Liver (tissue), 3 donors: ENCODE results near the gene ARHGAP8.

Experiments used
- RAD21 ChIP-seq, 2 donors: IDR thresholded peaks; 2 replicates each; pipeline ENCODE4 v1.6.1; 2016; ENCODE audit warnings: antibody characterized with exemption in 2 of 2, mild to moderate bottlenecking in 2 of 2
- RXRA ChIP-seq, 2 donors: IDR thresholded peaks; 2 replicates each; pipeline ENCODE4 v1.6.1; 2017 to 2018; ENCODE audit warnings: antibody characterized with exemption in 2 of 2, mild to moderate bottlenecking in 1 of 2
- TAF1 ChIP-seq: conservative IDR thresholded peaks from 2 replicates; pipeline ENCODE4 v1.6.1; 2016; ENCODE audit warnings: antibody characterized with exemption, mild to moderate bottlenecking
- YY1 ChIP-seq: IDR thresholded peaks from 2 replicates; pipeline ENCODE4 v1.6.1; 2016; ENCODE audit warnings: antibody characterized with exemption, mild to moderate bottlenecking
- TF ChIP-seq, protein P1 (sequence below): fragments of 150-350 bp; IDR thresholded peaks from 2 replicates; pipeline ENCODE4 v1.5.1; 2017; ENCODE audit warnings: improper control_type of control experiment, low read depth, low read length; ENCODE audit not compliant: missing input control
- TF ChIP-seq, protein P2 (sequence below): IDR thresholded peaks from 2 replicates; pipeline ENCODE4 v1.6.1; 2016; ENCODE audit warnings: antibody characterized with exemption
- TF ChIP-seq, protein P3 (sequence below): IDR thresholded peaks from 2 replicates; pipeline ENCODE4 v1.6.1; 2016; ENCODE audit warnings: antibody characterized with exemption
- donor health status: healthy.
- donor health status: healthy.

DNA sequence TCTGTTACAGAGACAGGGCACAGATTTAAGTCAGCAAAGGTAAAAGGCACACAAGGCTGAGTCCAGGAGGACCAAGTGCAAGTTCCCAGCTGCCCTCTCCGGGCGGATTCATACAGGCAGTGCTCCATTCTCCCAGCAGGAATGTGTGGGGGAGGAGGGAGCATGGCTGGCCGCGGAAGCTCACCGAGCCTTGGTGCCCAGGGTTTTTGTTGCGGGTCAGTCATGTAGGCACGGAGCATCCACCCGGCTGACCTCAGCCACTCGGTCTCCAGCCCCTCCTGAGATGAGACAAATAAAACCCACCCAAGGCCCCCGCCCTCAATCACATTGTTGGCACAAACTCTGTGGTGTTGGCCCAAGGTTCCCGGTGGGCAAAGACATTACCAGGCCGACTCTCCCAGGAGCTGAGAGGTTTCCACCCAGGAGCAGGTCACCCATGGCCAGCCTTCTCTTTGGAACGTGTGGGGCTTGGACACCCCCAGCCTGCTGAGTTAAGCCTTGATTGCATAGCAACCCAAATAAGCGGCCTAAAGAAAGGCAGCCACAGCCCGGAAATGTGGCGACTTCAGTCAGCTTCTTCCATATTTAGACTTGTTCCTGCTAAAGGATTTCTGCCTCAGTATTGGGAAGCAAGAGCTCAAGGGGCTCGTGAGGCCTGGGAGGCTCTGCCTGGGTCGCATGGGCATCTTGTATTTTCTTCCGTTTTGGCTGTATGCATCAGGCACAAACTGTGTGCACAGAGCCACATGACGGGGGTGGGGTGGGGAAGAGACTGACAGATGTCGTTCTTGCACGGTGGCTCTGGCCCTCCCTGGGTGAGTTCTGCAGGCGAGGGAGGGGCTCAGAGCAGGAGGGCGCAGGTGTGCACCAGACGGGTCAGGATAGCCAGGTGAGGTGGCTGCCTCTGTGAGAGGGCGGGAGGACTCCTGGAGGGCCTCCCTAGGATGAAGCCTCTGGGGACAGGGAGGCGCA is 63.0 kb downstream of the ARHGAP8 start:
- TF ChIP-seq, protein P1, sequence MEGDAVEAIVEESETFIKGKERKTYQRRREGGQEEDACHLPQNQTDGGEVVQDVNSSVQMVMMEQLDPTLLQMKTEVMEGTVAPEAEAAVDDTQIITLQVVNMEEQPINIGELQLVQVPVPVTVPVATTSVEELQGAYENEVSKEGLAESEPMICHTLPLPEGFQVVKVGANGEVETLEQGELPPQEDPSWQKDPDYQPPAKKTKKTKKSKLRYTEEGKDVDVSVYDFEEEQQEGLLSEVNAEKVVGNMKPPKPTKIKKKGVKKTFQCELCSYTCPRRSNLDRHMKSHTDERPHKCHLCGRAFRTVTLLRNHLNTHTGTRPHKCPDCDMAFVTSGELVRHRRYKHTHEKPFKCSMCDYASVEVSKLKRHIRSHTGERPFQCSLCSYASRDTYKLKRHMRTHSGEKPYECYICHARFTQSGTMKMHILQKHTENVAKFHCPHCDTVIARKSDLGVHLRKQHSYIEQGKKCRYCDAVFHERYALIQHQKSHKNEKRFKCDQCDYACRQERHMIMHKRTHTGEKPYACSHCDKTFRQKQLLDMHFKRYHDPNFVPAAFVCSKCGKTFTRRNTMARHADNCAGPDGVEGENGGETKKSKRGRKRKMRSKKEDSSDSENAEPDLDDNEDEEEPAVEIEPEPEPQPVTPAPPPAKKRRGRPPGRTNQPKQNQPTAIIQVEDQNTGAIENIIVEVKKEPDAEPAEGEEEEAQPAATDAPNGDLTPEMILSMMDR = no peak
- TF ChIP-seq RXRA (IDR thresholded peaks at IDR 0.05) = no peak
- no peak for TF ChIP-seq RAD21 (IDR thresholded peaks at IDR 0.05)
- TF ChIP-seq, protein P2, sequence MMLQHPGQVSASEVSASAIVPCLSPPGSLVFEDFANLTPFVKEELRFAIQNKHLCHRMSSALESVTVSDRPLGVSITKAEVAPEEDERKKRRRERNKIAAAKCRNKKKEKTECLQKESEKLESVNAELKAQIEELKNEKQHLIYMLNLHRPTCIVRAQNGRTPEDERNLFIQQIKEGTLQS = no peak
- TF ChIP-seq, protein P3, sequence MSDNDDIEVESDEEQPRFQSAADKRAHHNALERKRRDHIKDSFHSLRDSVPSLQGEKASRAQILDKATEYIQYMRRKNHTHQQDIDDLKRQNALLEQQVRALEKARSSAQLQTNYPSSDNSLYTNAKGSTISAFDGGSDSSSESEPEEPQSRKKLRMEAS = no peak
- TF ChIP-seq YY1 = no peak
- no peak for TF ChIP-seq TAF1
